Fibroblast of upper back skin (primary cell): ENCODE measurements around the gene GLRA1.
"Not testable (repeated sequence)": the region's sequence is repeated elsewhere in the genome, so short reads cannot be mapped to it uniquely, and the experiment has no call there.

Experiments used
- DNase-seq: peaks from one replicate; pipeline ENCODE4 v3.0.0-alpha.2; 2013

The GLRA1 gene

GRCh38 chr5:151913425-151913824 lies 11.2 kb downstream of the GLRA1 start:
- no peak for DNase-seq

- DNase-seq = no peak
Measured at GRCh38 chr5:151912360-151912759, 12.3 kb downstream of the GLRA1 start.

- no peak for DNase-seq
Measured at GRCh38 chr5:151911011-151911410, 13.6 kb downstream of the GLRA1 start.

GRCh38 chr5:151909628-151910027 lies 15.0 kb downstream of the GLRA1 start:
- DNase-seq = no peak

DNA sequence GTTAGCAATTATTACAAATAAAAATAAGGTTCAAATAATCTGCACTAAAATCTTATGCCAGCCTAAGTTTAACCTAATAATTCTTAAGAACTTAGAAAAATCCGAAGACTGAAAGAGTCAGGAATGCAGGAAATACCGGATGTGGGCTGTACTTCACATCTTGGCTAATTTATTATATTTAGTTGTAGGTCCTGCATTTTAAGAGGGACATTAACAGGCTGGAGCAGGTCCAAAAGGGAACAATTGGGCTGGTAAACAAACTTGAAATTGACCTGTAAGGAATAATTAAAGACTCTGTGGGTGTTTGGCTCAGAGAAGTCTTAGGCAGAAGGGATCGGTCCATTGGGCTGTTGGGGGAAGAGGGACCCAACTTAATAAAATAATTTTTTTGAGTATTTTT lies 18.4 kb downstream of the GLRA1 start:
- peak; percentile 42 for DNase-seq

DNA sequence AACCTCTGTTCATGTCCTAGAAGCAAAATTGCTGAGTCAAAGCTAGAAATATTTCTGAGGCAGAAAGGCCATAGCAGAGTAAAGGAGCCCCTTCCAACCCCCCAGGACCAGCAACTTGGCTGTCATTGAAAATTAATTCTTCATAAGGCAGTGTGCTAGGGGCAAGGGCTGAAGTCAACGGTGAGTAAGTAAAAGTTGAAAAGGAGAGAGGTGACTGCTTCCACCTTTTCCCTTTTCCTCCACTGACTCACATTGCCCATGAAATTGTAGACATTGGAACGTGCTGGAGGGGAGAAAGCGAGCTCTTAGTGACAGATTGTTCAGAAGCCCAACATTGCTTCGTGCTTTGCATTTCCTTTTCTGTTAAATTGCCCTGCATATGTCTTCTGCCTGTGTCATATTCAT lies 19.1 kb downstream of the GLRA1 start:
- DNase-seq = peak; percentile 51

GRCh38 chr5:151904909-151905308 lies 19.7 kb downstream of the GLRA1 start:
- peak; percentile 70 for DNase-seq

DNA sequence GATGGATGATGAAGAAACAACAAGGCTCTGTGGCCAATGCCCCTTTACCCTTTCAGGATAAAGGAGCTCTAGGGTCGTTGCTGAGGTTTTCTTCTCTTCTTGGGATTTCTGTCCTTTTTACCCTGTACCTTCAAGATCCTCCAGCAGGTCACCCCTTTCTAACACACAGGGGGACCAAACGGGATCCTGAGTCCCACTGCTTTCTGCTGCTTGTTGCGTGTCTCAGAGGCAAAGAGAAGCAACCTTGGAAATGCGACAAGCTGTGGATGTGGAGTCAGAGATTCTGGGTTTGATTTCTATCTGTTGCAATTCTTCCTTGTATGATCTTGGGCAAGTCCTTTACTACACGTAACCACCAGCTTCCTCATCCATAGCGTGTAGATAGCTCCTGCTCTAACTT lies 20.5 kb downstream of the GLRA1 start:
- DNase-seq = no peak

DNA sequence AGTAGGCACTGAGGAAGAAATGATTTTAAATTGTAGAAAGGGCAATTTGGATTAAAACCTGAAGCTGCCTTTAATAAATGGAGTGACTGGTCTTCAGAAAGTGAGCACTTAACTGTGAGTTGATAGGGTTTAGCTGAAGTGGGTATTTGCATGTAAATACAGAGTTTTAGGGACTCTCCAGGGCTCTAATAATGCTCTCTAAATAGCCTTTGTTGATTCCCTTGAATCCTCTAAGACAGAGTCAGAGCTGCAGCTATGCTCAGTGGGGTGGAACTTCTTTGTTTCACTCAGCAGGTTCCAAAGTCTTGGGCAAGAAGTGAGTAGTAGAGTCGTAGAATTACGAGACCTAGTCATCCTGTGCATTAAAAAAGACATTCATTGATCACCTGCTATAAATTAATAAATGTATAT lies 21.4 kb downstream of the GLRA1 start:
- no peak for DNase-seq

- DNase-seq = no peak
Measured at GRCh38 chr5:151902215-151902614, 22.4 kb downstream of the GLRA1 start.

DNA sequence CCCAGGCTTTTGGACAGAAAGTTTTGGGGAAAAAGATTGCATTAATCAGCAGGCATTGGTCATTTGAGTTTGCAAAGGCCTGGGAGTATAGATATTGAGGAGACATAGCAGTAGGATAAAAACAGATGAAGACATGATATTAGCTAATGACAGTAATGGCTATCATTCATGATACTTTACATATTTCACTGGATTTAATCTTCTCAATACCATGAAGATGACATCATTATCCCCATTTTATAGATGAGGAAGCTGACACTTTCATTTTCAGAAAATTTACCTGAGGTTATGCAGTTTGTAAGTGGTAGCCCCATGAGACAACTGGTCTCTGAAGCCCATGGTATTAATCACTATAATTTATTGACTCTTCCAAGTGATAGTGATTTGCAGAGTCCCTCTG lies 23.0 kb downstream of the GLRA1 start:
- DNase-seq = no peak

- peak; percentile 58 for DNase-seq
Measured at GRCh38 chr5:151900891-151901290, 23.8 kb downstream of the GLRA1 start.

DNA sequence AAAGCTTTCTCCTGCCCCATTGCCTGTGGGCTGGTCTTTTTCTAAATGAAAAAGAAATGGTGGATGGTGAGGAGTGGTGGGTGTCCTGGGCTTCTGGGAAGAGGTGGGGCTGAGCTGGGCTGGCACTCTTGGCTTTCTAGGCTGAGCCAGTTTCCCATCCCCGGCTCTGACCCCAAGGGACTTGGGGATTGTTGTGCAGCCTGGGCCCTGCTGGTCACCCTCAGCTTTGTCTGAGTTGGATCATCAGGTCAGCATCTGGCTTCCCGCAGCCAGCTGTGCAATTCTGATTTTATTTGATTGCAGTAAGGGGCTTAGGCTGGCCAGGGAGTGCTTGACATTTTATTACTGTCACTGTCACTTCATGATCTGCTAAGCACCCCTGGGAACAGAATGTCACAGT lies 25.3 kb downstream of the GLRA1 start:
- DNase-seq = no peak

- no peak for DNase-seq
Measured at GRCh38 chr5:151897896-151898295, 26.8 kb downstream of the GLRA1 start.

DNA sequence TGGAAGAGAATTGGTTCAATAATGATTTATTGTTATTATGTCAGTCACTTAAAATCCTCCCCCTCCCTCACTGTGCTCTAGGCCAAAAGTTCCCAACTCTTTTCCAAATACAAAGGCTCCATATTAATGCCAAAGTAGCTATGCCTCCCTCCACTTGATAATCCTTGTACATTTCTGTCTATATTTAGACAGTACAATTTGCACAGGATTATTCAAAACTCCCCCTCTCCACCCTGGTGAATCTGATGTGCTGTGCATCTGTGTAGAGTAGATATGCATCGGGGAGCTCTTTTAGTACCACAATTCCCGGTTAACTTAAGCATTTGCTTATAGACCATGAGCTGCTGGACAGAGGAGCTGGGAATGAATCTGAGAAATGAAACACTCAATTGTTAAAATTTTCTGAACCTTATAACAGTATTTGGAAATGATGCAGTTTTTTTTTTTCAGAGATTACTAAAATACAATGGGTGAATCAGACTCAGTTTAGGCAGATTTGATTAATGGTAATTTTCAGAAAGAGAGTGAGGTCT lies 27.6 kb downstream of the GLRA1 start:
- no peak for DNase-seq

GRCh38 chr5:151896031-151896691 lies 28.5 kb downstream of the GLRA1 start:
- peak; percentile 98 for DNase-seq

DNA sequence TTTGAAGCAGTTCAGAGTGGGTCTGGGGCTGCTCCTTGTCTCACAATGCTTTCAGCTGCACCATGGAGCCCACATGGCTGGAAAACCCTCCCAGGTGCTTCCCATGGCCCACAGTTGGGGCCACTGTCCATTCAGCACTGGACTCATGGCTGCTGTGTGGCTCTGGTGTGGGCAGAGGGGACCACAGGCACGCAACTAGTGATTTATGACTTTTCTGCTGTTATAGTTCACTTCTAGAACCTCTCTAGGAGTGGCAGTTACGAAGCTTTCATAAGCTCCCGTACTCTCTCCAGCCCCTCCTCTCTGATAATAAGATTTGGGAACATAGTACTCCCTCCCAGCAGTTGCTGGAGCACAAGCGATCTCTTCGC lies 29.0 kb downstream of the GLRA1 start:
- DNase-seq = no peak

DNA sequence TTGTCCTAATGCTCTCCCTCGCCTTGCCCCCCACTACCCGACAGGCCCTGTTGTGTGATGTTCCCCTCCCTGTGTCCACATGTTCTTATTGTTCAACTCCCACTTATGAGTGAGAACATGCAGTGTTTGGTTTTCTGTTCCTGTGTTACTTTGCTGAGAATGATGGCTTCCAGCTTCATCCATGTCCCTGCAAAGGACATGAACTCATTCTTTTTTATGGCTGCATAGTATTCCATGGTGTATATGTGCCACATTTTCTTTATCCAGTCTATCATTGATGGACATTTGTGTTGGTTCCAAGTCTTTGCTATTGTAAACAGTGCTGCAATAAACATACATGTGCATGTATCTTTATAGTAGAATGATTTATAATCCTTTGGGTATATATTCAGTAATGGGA lies 31.2 kb downstream of the GLRA1 start:
- DNase-seq = not testable (repeated sequence)

DNA sequence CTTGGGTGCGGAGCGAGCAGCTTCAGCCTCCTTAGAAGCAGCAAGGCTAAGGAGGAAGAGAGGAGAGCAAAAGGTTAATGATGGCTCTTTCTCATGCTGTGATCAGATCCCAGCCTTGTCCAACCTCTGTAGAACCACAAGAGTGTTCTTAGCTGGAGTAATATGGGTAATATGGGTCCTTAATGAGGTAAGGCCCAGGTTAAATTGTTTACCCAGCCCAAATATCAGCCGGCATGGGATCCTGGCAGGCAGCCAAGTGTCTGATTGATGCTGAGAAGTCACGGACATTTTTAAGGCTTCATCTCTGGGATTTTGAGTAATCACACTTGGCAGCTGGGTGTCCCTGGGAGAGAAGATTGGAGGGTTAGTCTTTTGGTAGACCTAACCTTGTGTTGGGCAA lies 32.3 kb downstream of the GLRA1 start:
- no peak for DNase-seq

- no peak for DNase-seq
Measured at GRCh38 chr5:151890299-151890698, 34.4 kb downstream of the GLRA1 start.

DNA sequence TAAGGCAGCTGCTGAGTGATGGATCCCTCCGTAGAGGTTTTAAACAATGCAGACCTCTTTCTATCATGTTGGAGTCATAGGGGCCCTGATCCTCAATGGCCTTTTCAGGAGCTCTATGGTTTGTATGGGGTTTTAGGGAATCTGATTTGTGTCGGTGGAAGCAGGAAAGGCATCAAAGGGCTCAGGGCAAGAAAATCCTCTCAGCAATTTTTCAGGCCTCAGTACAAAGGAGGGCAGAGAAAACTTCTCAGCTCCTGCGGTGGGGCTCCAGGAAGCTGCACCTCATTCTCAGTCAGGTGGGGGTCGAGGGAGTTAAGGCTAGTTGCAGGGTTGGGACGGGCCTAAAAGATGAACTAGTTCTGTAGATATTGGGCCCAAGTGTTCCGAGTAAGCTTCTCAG lies 35.0 kb downstream of the GLRA1 start:
- no peak for DNase-seq

DNA sequence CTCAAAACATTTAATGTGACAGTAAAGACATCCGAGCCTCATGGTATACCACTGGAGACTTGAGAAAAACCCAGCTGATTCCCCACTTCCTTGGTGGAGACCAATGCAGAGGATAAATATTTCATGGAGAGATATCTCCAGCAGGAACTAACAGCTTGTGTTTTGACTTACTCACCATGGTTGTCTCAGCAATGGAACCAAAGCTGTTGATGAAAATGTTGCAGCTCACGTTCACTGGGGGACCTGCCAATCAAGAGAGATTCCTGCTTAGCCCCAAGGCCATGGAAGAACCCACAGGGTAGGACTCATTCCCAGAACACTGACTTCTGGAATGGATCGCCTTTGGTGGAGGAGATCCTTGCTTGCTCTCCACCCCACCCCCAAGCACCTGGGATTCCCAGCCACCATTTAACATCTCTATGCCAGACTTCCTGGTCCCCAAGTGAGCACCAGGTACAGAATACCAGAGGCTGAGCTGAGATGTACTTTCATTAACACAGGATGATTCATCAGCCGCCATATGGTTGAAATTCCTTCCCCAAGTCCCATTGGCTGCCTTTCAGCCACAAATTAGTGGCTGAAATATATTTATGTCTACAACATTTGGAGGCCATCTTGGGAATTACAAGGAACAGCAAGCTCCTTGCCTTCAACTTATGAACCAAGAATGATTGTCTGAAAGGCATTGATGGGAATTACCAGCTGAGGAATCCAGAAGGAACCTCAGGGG lies 37.9 kb downstream of the GLRA1 start:
- DNase-seq = peak; percentile 75

- DNase-seq = no peak
Measured at GRCh38 chr5:151885138-151885908, 39.3 kb downstream of the GLRA1 start.
